ENCODE measurements around the gene TPSD1. TPM values are rescaled to one million over a fixed set of nuclear protein-coding genes. Genes with fewer than 3 reads are reported as not detected.

TPSD1 gene
- total and polyA plus RNA-seq, 2 donors (not counting 1 experiment from before 2014, with no cell fraction given) = not detected

DNA sequence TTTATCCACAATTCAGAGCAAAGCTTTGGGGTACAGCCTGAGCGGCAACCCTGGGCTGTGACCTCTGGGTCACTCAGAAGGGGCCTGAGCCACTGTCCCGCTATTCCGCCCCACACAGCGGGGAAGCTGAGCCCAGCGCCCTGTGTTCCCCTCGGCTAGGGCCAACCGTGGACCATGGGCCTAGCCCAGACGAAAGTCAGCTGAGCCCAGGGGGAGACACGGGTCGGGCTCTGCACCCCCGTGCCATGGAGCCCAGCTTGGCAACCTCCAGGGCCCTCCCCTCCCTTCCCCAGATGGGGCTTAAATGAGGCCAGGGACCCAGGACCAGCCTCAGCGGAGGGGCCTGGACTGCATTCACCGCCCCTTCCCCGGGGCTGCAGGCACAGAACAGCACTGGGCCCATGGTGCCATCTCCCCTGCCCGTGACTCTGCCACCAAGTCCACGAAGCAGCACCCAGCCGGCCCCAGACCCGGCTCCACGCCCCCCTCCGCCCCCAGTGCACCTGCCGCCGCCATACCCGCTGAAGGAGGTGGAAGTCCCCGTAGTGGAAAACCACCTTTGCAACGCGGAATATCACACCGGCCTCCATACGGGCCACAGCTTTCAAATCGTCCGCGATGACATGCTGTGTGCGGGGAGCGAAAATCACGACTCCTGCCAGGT, 1.8 kb downstream of the TPSD1 start:
- H2AFZ ChIP-seq (ENCODE audit: insufficient read depth, low read depth, low read length, poor library complexity, severe bottlenecking) = no peak overlapping the region
- no peak for TF ChIP-seq CTCF (IDR thresholded peaks at IDR 0.05)
- TF ChIP-seq EZH2 (IDR thresholded peaks at IDR 0.05; ENCODE audit: borderline replicate concordance, insufficient read depth, low read depth, low read length, poor library complexity, severe bottlenecking) = no peak
- peaks cover 21% of the 10 kb centered on the region for H3K27me3 Mint-ChIP-seq
- no peaks in the 10 kb centered on the region for H3K36me3 ChIP-seq (replicated peaks in 1 of 2; ENCODE audit: control extremely low read depth in 1 of 2, control insufficient read depth in 1 of 2, extremely low read depth in 1 of 2, insufficient read depth in 2 of 2, low read length in 1 of 2)
- ATAC-seq (ENCODE audit: low read depth) = no peak
- peaks cover 6 to 8% of the 10 kb centered on the region in 2 donors for H3K4me1 ChIP-seq (ENCODE audit: control insufficient read depth in 2 of 2, insufficient read depth in 2 of 2, low read length in 2 of 2)
- CTCF ChIA-PET = no interaction called here
- POLR2A ChIA-PET = no interaction called here
- no peak overlapping the region for H3K9ac ChIP-seq (ENCODE audit: low read length)
- no peak overlapping the region for H3K27ac Mint-ChIP-seq
- H3K4me2 ChIP-seq (replicated peaks; ENCODE audit: low read depth, low read length, poor library complexity, severe bottlenecking) = no peak overlapping the region
- H3K27me3 ChIP-seq (replicated peaks in 1 of 4; ENCODE audit: control extremely low read depth in 1 of 4, control insufficient read depth in 3 of 4, insufficient read depth in 4 of 4, low read length in 3 of 4) = peaks cover 0 to 52% (median 9%) of the 10 kb centered on the region in 4 experiments
- H3K9me3 ChIP-seq (ENCODE audit: control extremely low read depth in 1 of 3, control insufficient read depth in 2 of 3, insufficient read depth in 1 of 3, low read length in 2 of 3) = peaks cover 0 to 7% (median 0%) of the 10 kb centered on the region in 3 donors
- peaks cover 4% of the 10 kb centered on the region for H3K4me1 Mint-ChIP-seq
- intact Hi-C loops (cut with micrococcal nuclease) = no loop called here
- H4K20me1 ChIP-seq (ENCODE audit: control insufficient read depth, insufficient read depth, low read length, poor library complexity, severe bottlenecking) = no peaks in the 10 kb centered on the region
- no peaks in the 10 kb centered on the region for H3K79me2 ChIP-seq (ENCODE audit: control insufficient read depth, insufficient read depth, low read length)
- no peak overlapping the region for H3K4me3 ChIP-seq (ENCODE audit: control extremely low read depth in 1 of 5, extremely low read depth in 1 of 5, insufficient read depth in 1 of 5, low read depth in 2 of 5, low read length in 4 of 5)
- H3K4me3 Mint-ChIP-seq = no peak overlapping the region
- no peaks in the 10 kb centered on the region for H3K9me3 Mint-ChIP-seq (ENCODE audit: insufficient read depth)
- no peak overlapping the region for H3K27ac ChIP-seq (ENCODE audit: low read length in 2 of 2)
- 83% methylated on average over 34 of the region's 34 CpGs for WGBS (ENCODE audit: insufficient coverage)
- no peak for DNase-seq

GRCh38 chr16:1258225-1258600, 2.3 kb downstream of the TPSD1 start:
- Histone ChIP-seq H3K9me3 (ENCODE audit: control extremely low read depth in 1 of 3, control insufficient read depth in 2 of 3, insufficient read depth in 1 of 3, low read length in 2 of 3) (peaks cover 0 to 7% (median 0%) of the 10 kb centered on the region in 3 donors), H4K20me1 (ENCODE audit: control insufficient read depth, insufficient read depth, low read length, poor library complexity, severe bottlenecking) (no peaks in the 10 kb centered on the region), H3K9ac (ENCODE audit: low read length) (no peak overlapping the region), H3K27ac (ENCODE audit: low read length in 2 of 2) (no peak overlapping the region), H3K27me3 (replicated peaks in 1 of 4; ENCODE audit: control extremely low read depth in 1 of 4, control insufficient read depth in 3 of 4, insufficient read depth in 4 of 4, low read length in 3 of 4) (peaks cover 0 to 57% (median 11%) of the 10 kb centered on the region in 4 experiments), H3K36me3 (replicated peaks in 1 of 2; ENCODE audit: control extremely low read depth in 1 of 2, control insufficient read depth in 1 of 2, extremely low read depth in 1 of 2, insufficient read depth in 2 of 2, low read length in 1 of 2) (no peaks in the 10 kb centered on the region), H2AFZ (ENCODE audit: insufficient read depth, low read depth, low read length, poor library complexity, severe bottlenecking) (no peak overlapping the region), H3K4me1 (ENCODE audit: control insufficient read depth in 2 of 2, insufficient read depth in 2 of 2, low read length in 2 of 2) (peaks cover 6 to 8% of the 10 kb centered on the region in 2 donors), H3K79me2 (ENCODE audit: control insufficient read depth, insufficient read depth, low read length) (no peaks in the 10 kb centered on the region), H3K4me2 (replicated peaks; ENCODE audit: low read depth, low read length, poor library complexity, severe bottlenecking) (no peak overlapping the region), H3K4me3 (ENCODE audit: control extremely low read depth in 1 of 5, extremely low read depth in 1 of 5, insufficient read depth in 1 of 5, low read depth in 2 of 5, low read length in 4 of 5) (no peak overlapping the region)
- ATAC-seq (ENCODE audit: low read depth) (no peak), DNase-seq (no peak)
- no peak for TF ChIP-seq CTCF (IDR thresholded peaks at IDR 0.05)
- TF ChIP-seq EZH2 (IDR thresholded peaks at IDR 0.05; ENCODE audit: borderline replicate concordance, insufficient read depth, low read depth, low read length, poor library complexity, severe bottlenecking) = no peak
- ChIA-PET CTCF (no interaction called here), POLR2A (no interaction called here)
- intact Hi-C loops (cut with micrococcal nuclease) = no loop called here
- H3K4me3 Mint-ChIP-seq = no peak overlapping the region
- peaks cover 21% of the 10 kb centered on the region for H3K27me3 Mint-ChIP-seq
- 74% methylated on average over 11 of the region's 12 CpGs for WGBS (ENCODE audit: insufficient coverage)
- H3K4me1 Mint-ChIP-seq = peaks cover 4% of the 10 kb centered on the region
- H3K9me3 Mint-ChIP-seq (ENCODE audit: insufficient read depth) = no peaks in the 10 kb centered on the region
- no peak overlapping the region for H3K27ac Mint-ChIP-seq
